Fibroblast of mammary gland (primary cell): ENCODE results near the gene SKAP1.

Source experiments
- DNase-seq: peaks from one replicate; pipeline ENCODE4 v3.0.0-alpha.2; 2010; ENCODE audit warnings: low read depth
- H3K4me3 ChIP-seq: 2 replicates; pipeline ENCODE4 v1.5.1; 2011; ENCODE audit warnings: low read depth, mild to moderate bottlenecking, low read length, moderate library complexity; ENCODE audit not compliant: control insufficient read depth
- TF ChIP-seq, protein P1 (sequence below): conservative IDR thresholded peaks from 2 replicates; pipeline ENCODE4 v1.5.1; 2011; ENCODE audit warnings: low read depth, low read length, inconsistent platforms; ENCODE audit not compliant: control insufficient read depth, insufficient read depth

The SKAP1 gene

DNA sequence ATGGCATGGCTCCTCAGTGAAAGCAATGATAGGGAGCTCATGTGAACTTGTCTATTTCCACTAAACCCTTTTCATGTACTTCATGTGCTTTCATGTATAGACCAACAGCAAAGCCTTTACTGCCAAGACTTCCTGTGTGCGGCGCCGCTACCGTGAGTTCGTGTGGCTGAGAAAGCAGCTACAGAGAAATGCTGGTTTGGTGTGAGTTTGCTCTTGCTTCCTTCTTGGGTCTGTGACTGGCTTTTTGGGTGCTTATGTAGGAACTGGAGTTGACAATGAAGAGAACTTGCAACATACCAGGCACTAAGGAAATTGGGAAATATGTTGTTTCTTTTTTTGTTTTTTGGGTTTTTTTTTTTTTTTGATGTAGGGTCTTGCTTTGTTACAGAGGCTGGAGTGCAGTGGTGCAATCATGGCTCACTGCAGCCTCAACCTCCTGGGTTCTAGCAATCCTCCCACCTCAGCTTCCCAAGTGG is 316.8 kb downstream of the SKAP1 start:
- no peak for DNase-seq
- TF ChIP-seq, protein P1, sequence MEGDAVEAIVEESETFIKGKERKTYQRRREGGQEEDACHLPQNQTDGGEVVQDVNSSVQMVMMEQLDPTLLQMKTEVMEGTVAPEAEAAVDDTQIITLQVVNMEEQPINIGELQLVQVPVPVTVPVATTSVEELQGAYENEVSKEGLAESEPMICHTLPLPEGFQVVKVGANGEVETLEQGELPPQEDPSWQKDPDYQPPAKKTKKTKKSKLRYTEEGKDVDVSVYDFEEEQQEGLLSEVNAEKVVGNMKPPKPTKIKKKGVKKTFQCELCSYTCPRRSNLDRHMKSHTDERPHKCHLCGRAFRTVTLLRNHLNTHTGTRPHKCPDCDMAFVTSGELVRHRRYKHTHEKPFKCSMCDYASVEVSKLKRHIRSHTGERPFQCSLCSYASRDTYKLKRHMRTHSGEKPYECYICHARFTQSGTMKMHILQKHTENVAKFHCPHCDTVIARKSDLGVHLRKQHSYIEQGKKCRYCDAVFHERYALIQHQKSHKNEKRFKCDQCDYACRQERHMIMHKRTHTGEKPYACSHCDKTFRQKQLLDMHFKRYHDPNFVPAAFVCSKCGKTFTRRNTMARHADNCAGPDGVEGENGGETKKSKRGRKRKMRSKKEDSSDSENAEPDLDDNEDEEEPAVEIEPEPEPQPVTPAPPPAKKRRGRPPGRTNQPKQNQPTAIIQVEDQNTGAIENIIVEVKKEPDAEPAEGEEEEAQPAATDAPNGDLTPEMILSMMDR = no peak
- H3K4me3 ChIP-seq = no peak overlapping the region

GRCh38 chr17:48111937-48112241 is 318.1 kb downstream of the SKAP1 start:
- no peak overlapping the region for H3K4me3 ChIP-seq
- TF ChIP-seq, protein P1 = no peak
- no peak for DNase-seq

DNA sequence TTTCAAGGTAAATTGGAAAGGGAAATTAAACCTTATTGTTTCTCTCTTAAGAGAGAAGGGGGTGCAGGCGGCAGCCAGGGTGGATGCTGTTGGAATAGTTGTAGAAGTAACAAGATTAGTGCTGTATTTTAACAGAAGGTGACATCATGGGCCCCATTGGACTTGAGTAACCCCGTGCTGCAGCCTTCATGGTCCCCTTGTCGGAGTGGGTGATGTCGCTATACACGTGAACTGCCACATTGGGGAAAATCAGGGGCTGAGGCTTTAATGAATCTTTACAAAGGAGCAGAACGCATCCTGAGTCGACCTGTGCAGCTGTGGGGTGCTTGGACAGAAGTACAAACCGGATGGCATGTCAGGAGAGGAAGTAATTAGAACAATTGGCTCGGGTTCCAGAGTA is 319.3 kb downstream of the SKAP1 start:
- no peak overlapping the region for H3K4me3 ChIP-seq
- DNase-seq = no peak
- TF ChIP-seq, protein P1 = no peak

DNA sequence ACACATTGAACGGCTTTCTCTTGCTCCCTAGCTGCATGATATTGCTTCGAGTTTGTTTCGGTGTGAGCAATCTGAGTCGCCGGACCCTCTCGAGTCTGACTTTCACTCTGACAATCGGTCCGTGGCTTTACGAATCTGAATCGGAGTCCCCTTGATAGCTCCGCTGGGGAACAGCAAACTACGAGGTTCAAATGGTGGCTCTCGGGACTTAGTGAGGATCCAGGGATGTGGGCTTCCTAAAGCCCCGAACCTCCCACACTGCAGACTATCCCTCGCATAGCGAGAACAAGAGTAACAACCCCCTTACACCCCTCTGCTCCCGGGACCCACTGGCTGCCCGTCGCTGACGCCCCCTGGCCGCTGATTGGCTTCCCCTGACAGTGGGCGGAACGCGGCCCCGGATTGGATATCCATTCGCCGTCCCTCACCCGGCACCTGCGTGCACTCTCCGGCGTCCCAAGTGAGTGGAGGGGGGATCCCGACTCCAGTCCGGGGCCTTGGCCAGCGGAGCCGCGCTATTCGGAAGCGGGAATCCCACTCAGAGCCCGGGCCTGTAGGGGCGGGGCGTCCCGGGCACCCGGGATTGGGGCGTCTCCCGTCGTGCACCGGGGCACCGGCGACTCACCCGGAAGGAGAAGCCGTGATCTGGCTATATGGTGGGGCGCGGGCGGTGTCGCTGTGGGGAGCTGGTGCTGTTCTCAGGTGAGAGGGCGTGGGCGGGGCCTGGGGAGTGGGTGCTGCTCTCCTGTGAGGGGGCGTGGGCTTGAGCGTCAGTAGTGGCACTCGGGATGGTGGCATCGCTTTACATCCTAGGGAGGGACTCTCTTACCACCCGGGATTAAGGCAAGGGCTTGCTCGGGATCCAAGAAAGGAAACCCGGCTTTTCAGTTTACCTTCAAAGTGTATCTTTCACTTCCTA is 322.6 kb downstream of the SKAP1 start, which contains the start of gene SNX11:
TSS of gene SNX11 (plus strand) at position 630 of the 919 bp plus-strand sequence. CDS start 4,278 bp downstream, outside the sequence.
- TF ChIP-seq, protein P1 = no peak
- peak within 1 kb of the TSS; percentile 94 for H3K4me3 ChIP-seq
- peak; percentile 75 for DNase-seq

GRCh38 chr17:48106802-48107136 is 323.2 kb downstream of the SKAP1 start:
- DNase-seq = no peak
- H3K4me3 ChIP-seq = peak overlapping the region; percentile 94
- TF ChIP-seq, protein P1 = no peak

DNA sequence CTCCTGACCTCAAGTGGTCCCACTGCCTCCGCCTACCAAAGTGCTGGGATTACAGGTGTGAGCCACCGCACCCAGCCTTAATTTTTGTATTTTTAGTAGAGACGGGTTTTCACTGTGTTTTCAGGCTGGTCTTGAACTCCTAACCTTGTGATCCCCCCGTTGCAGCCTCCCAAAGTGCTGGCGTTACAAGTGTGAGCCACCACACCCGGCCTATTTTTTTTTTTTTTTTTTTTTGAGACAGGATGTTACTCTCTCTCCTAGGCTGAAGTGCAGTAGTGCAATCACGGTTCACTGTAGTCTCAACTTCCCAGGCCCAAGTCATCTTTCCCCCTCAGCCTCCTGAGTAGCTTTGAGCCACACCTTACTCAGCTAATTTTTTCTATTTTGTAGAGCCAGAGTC is 325.6 kb downstream of the SKAP1 start:
- TF ChIP-seq, protein P1 = no peak
- no peak overlapping the region for H3K4me3 ChIP-seq
- DNase-seq = no peak
